Renal pelvis (tissue), 4 donors: Measurements from ENCODE around the gene CARM1. TPM values are rescaled to one million over a fixed set of nuclear protein-coding genes. Genes with fewer than 3 reads are reported as not detected.
"Not testable (repeated sequence)": the region's sequence is repeated elsewhere in the genome, so short reads cannot be mapped to it uniquely, and the experiment has no call there.

Source experiments
- DNase-seq: peaks from one replicate; pipeline ENCODE4 v3.0.0-alpha.2; 2013
- polyA plus RNA-seq, 3 donors: library from polyadenylated mRNA; unstranded; fragments of 120-200 nt; gene quantifications; one replicate each; pipeline ENCODE4 v1.2.1, GENCODE V29; 2013; ENCODE audit not compliant: insufficient read length in 3 of 3

CARM1 gene
- polyA plus RNA-seq, 3 donors, result 50.7 to 52.2 (median 51.9) TPM

- no peak for DNase-seq
Measured at GRCh38 chr19:10839114-10840050, 32.0 kb upstream of the CARM1 start.

GRCh38 chr19:10842788-10843187 lies 28.6 kb upstream of the CARM1 start:
- DNase-seq, result no peak

GRCh38 chr19:10846500-10847202 lies 24.7 kb upstream of the CARM1 start:
- DNase-seq, result no peak

GRCh38 chr19:10848230-10848856 lies 23.0 kb upstream of the CARM1 start, which contains the start of gene C19orf38:
C19orf38 (plus strand) TSS chr19:10848415; CDS start chr19:10848509, 94 bp downstream.
- no peak for DNase-seq

GRCh38 chr19:10850631-10851030 lies 20.7 kb upstream of the CARM1 start:
- DNase-seq, result no peak

- no peak for DNase-seq
Measured at GRCh38 chr19:10852098-10852800, 19.1 kb upstream of the CARM1 start.

- DNase-seq, result no peak
Measured at GRCh38 chr19:10852941-10853340, 18.4 kb upstream of the CARM1 start.

GRCh38 chr19:10854350-10855089 lies 16.8 kb upstream of the CARM1 start:
- DNase-seq, result no peak

GRCh38 chr19:10855879-10856522 lies 15.4 kb upstream of the CARM1 start:
- no peak for DNase-seq

GRCh38 chr19:10856899-10857298 lies 14.5 kb upstream of the CARM1 start:
- DNase-seq, result not testable (repeated sequence)

GRCh38 chr19:10858204-10858828 lies 13.0 kb upstream of the CARM1 start:
- no peak for DNase-seq

GRCh38 chr19:10861103-10861651 lies 10.2 kb upstream of the CARM1 start:
- DNase-seq, result no peak

GRCh38 chr19:10862561-10863106 lies 8.7 kb upstream of the CARM1 start:
- no peak for DNase-seq

GRCh38 chr19:10863107-10863717 lies 8.1 kb upstream of the CARM1 start:
- no peak for DNase-seq

- peak; percentile 71 for DNase-seq
Measured at GRCh38 chr19:10864538-10864899, 6.8 kb upstream of the CARM1 start.

GRCh38 chr19:10866495-10866894 lies 4.9 kb upstream of the CARM1 start:
- no peak for DNase-seq

GRCh38 chr19:10868872-10869547 lies 2.3 kb upstream of the CARM1 start:
- no peak for DNase-seq

- DNase-seq, result not testable (repeated sequence)
Measured at GRCh38 chr19:10869872-10870311, 1.5 kb upstream of the CARM1 start.
